Ascending aorta (tissue), 2 donors: ENCODE results near the gene RHOH. TPM values are rescaled to one million over a fixed set of nuclear protein-coding genes. Genes with fewer than 3 reads are reported as not detected.
"Not testable (repeated sequence)": the region's sequence is repeated elsewhere in the genome, so short reads cannot be mapped to it uniquely, and the experiment has no call there.

ENCODE experiments used
- DNase-seq, 2 donors: peaks; one replicate each; pipeline ENCODE4 v3.0.0-alpha.2; 2019; ENCODE audit warnings: low spot score in 2 of 2
- H3K27ac ChIP-seq, 2 donors: fragments of 200-600 bp; sonication (generic); one replicate each; pipeline ENCODE4 v1.5.1; 2016 to 2017; ENCODE audit warnings: mild to moderate bottlenecking in 1 of 2
- H3K27me3 ChIP-seq: fragments of 200-600 bp; sonication (generic); one replicate; pipeline ENCODE4 v1.5.1; 2017
- H3K36me3 ChIP-seq, 2 donors: fragments of 200-600 bp; sonication (generic); one replicate each; pipeline ENCODE4 v1.5.1; 2016
- H3K4me1 ChIP-seq, 2 donors: fragments of 200-600 bp; sonication (generic); one replicate each; pipeline ENCODE4 v1.5.1; 2016 to 2017; ENCODE audit warnings: mild to moderate bottlenecking in 1 of 2
- H3K4me3 ChIP-seq, 2 donors: fragments of 200-600 bp; sonication (generic); one replicate each; pipeline ENCODE4 v1.5.1; 2016 to 2017; ENCODE audit warnings: mild to moderate bottlenecking in 1 of 2
- H3K9me3 ChIP-seq, 2 donors: fragments of 200-600 bp; sonication (generic); one replicate each; pipeline ENCODE4 v1.5.1; 2016
- intact Hi-C: fragments of 100-400 bp; cut with DNase I; formaldehyde crosslinking; loops from one replicate; pipeline ENCODE4 v1.15.1; 2023
- total RNA-seq: library from RNA; depleted of rRNA; stranded (reverse); fragments of >200 nt; gene quantifications from one replicate; pipeline ENCODE4 v1.1.0, GENCODE V29; 2016
- TF ChIP-seq, protein P1 (sequence below), 3 experiments: fragments of 200-600 bp in 2 of 3; fragments of 450-650 bp in 1 of 3; sonication (generic) in 2 of 3; IDR thresholded peaks; one replicate each; pipeline ENCODE4 v1.5.1; 2016 to 2019; ENCODE audit warnings: antibody characterized with exemption in 3 of 3, mild to moderate bottlenecking in 1 of 3, moderate library complexity in 1 of 3

Gene RHOH
- total RNA-seq, 1 donor from 2014 or later = not detected

DNA sequence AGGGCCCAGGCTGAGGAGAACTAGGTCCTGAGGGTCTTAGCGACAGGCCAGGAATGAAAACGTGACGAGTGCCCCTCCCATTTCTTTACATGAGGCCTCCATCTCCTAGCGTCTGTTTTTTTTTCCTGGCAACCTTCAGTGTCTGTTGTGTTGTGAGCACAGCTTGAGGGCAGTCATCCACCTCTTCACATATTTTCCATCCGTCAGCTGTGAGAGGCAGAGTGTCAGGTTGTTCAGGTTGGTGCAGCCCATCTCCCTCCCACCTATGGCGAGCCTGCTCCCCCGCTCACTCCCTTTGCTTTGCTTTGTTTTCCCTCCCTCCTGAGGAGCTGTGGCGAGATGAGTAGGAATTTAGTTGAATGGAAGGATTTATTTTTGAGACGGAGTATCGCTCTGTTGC, 86.6 kb downstream of the RHOH start:
- H3K36me3 ChIP-seq = no peaks in the 10 kb centered on the region
- H3K4me3 ChIP-seq = no peak overlapping the region
- H3K27me3 ChIP-seq = no peaks in the 10 kb centered on the region
- H3K27ac ChIP-seq = no peak overlapping the region
- H3K9me3 ChIP-seq = no peaks in the 10 kb centered on the region
- intact Hi-C loops = no loop called here
- TF ChIP-seq, protein P1, sequence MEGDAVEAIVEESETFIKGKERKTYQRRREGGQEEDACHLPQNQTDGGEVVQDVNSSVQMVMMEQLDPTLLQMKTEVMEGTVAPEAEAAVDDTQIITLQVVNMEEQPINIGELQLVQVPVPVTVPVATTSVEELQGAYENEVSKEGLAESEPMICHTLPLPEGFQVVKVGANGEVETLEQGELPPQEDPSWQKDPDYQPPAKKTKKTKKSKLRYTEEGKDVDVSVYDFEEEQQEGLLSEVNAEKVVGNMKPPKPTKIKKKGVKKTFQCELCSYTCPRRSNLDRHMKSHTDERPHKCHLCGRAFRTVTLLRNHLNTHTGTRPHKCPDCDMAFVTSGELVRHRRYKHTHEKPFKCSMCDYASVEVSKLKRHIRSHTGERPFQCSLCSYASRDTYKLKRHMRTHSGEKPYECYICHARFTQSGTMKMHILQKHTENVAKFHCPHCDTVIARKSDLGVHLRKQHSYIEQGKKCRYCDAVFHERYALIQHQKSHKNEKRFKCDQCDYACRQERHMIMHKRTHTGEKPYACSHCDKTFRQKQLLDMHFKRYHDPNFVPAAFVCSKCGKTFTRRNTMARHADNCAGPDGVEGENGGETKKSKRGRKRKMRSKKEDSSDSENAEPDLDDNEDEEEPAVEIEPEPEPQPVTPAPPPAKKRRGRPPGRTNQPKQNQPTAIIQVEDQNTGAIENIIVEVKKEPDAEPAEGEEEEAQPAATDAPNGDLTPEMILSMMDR (IDR thresholded peaks at IDR 0.05) = no peak
- H3K4me1 ChIP-seq = no peaks in the 10 kb centered on the region
- DNase-seq = no peak

- intact Hi-C loops = no loop called here
- no peak overlapping the region for H3K27ac ChIP-seq
- TF ChIP-seq, protein P1 (IDR thresholded peaks at IDR 0.05) = no peak
- no peaks in the 10 kb centered on the region for H3K27me3 ChIP-seq
- DNase-seq = no peak
- no peaks in the 10 kb centered on the region for H3K36me3 ChIP-seq
- no peaks in the 10 kb centered on the region for H3K4me1 ChIP-seq
- H3K9me3 ChIP-seq = no peaks in the 10 kb centered on the region
- H3K4me3 ChIP-seq = no peak overlapping the region
These were observed 87.1 kb downstream of the RHOH start for GRCh38 chr4:40283968-40284367.

GRCh38 chr4:40285692-40286091, 88.9 kb downstream of the RHOH start:
- Histone ChIP-seq H3K36me3 (no peaks in the 10 kb centered on the region), H3K9me3 (no peaks in the 10 kb centered on the region), H3K27me3 (no peaks in the 10 kb centered on the region), H3K4me1 (no peaks in the 10 kb centered on the region), H3K27ac (no peak overlapping the region), H3K4me3 (no peak overlapping the region)
- intact Hi-C loops = no loop called here
- TF ChIP-seq, protein P1 (IDR thresholded peaks at IDR 0.05) = no peak
- DNase-seq = no peak

GRCh38 chr4:40288566-40288965, 91.7 kb downstream of the RHOH start:
- no peaks in the 10 kb centered on the region for H3K36me3 ChIP-seq
- H3K27ac ChIP-seq = no peak overlapping the region
- TF ChIP-seq, protein P1 (IDR thresholded peaks at IDR 0.05) = no peak
- no peak for DNase-seq
- no peaks in the 10 kb centered on the region for H3K4me1 ChIP-seq
- no peaks in the 10 kb centered on the region for H3K9me3 ChIP-seq
- intact Hi-C loops = no loop called here
- H3K27me3 ChIP-seq = no peaks in the 10 kb centered on the region
- no peak overlapping the region for H3K4me3 ChIP-seq

- Histone ChIP-seq H3K4me3 (no peak overlapping the region), H3K27ac (no peak overlapping the region), H3K4me1 (no peaks in the 10 kb centered on the region), H3K9me3 (no peaks in the 10 kb centered on the region), H3K36me3 (no peaks in the 10 kb centered on the region), H3K27me3 (no peaks in the 10 kb centered on the region)
- TF ChIP-seq, protein P1 (IDR thresholded peaks at IDR 0.05) = no peak
- DNase-seq = no peak
- intact Hi-C loops = no loop called here
These were observed 92.7 kb downstream of the RHOH start for GRCh38 chr4:40289366-40290188.

DNA sequence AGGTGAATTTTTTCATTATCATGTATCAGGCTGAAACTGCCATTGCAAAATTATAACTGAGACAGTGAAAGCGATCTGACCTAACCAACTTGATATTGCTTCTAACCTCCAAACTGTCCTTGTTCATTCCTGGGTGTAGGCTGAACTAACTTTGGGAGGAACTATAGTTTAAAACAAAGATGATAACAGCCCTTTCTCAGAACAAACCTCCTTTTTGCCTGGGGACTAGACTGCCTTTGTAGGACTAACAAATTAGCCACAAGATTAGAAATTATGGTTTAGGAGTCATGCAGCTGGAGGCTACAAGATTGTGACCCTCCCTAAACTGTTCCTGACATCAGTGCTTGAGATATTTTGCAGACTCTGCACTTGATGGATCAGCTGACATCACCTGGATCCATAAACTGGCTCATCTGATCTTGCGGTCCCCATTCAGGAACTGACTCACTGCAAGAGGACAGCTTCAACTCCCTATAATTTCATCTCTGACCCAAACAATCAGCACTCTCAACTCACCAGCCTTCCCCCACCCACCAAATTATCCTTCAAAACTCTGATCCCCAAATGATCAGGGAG, 93.9 kb downstream of the RHOH start:
- H3K9me3 ChIP-seq, H3K4me3 ChIP-seq, H3K27me3 ChIP-seq, H3K27ac ChIP-seq, intact Hi-C loops, H3K4me1 ChIP-seq, H3K36me3 ChIP-seq, DNase-seq: not testable (repeated sequence)
